HG02840 (cell line): ENCODE results near the gene RPL36A.
A peak's percentile ranks its signal among the peaks of the same experiment; 100 is the strongest.

Experiments
- ATAC-seq: cut with Tn5 transposase; IDR thresholded peaks from one replicate; pipeline ENCODE4 v1.9.1; 2021; ENCODE audit warnings: mild to moderate bottlenecking, moderate library complexity, moderate number of reproducible peaks; ENCODE audit not compliant: unreplicated experiment, low FRiP score

RPL36A gene

GRCh38 chrX:101390664-101391525 is at the start of gene RPL36A:
Gene RPL36A, plus strand, starts transcription at chrX:101391011. Its CDS starts 33 bp downstream, at chrX:101391044.
- peak; percentile 80 for ATAC-seq

- ATAC-seq, result peak; percentile 15
Measured at GRCh38 chrX:101347859-101348451, 42.9 kb upstream of the RPL36A start.

GRCh38 chrX:101348452-101349192 is 42.2 kb upstream of the RPL36A start, which contains the start of gene TIMM8A:
Gene TIMM8A, minus strand, starts transcription at chrX:101348742. Its CDS starts 78 bp downstream, at chrX:101348664.
- ATAC-seq, result peak; percentile 97

GRCh38 chrX:101349193-101349562 is 41.6 kb upstream of the RPL36A start:
- ATAC-seq, result no peak

GRCh38 chrX:101357166-101357795 is 33.5 kb upstream of the RPL36A start:
- ATAC-seq, result no peak

GRCh38 chrX:101359966-101360365 is 30.8 kb upstream of the RPL36A start:
- no peak for ATAC-seq

- ATAC-seq, result no peak
Measured at GRCh38 chrX:101360390-101360789, 30.4 kb upstream of the RPL36A start.

- no peak for ATAC-seq
Measured at GRCh38 chrX:101362116-101362515, 28.7 kb upstream of the RPL36A start.

- no peak for ATAC-seq
Measured at GRCh38 chrX:101362757-101363156, 28.1 kb upstream of the RPL36A start.

GRCh38 chrX:101365301-101365795 is 25.5 kb upstream of the RPL36A start:
- ATAC-seq, result no peak

GRCh38 chrX:101368800-101369199 is 22.0 kb upstream of the RPL36A start:
- no peak for ATAC-seq

GRCh38 chrX:101369687-101370086 is 21.1 kb upstream of the RPL36A start:
- no peak for ATAC-seq

- ATAC-seq, result no peak
Measured at GRCh38 chrX:101370888-101371504, 19.8 kb upstream of the RPL36A start.

- no peak for ATAC-seq
Measured at GRCh38 chrX:101377547-101377946, 13.3 kb upstream of the RPL36A start.

- ATAC-seq, result peak; percentile 70
Measured at GRCh38 chrX:101383679-101384205, 7.1 kb upstream of the RPL36A start.

GRCh38 chrX:101385026-101385684 is 5.7 kb upstream of the RPL36A start:
- ATAC-seq, result peak; percentile 1

- ATAC-seq, result peak; percentile 49
Measured at GRCh38 chrX:101385795-101386541, 4.8 kb upstream of the RPL36A start, which contains the start of gene BTK. Gene BTK, minus strand, starts transcription at chrX:101386191. Its CDS starts 10,907 bp downstream, at chrX:101375284.

- no peak for ATAC-seq
Measured at GRCh38 chrX:101386542-101386885, 4.3 kb upstream of the RPL36A start.

- ATAC-seq, result no peak
Measured at GRCh38 chrX:101388604-101389003, 2.2 kb upstream of the RPL36A start.
